HCT116 (cell line): Measurements from ENCODE around the gene PDE6A. TPM values are rescaled to one million over a fixed set of nuclear protein-coding genes. Genes with fewer than 3 reads are reported as not detected.

ENCODE experiments used
- ATAC-seq: fragments of 200-7000 bp; cut with Tn5 transposase; 2 replicates; pipeline ENCODE4 v1.9.1; 2020; ENCODE audit warnings: mild to moderate bottlenecking, moderate library complexity
- BruUV-seq: library from RNA; stranded (reverse); fragments of 400-500 nt; replicated peaks from 2 replicates; lab custom pipeline; 2021; lab: Mats Ljungman, UMichigan
- CTCF ChIA-PET: fragments of 300-600 bp; sonication (Branson Sonifier 250); formaldehyde crosslinking; loops from one replicate; lab custom pipeline; 2021; ENCODE audit warnings: antibody characterized with exemption; lab: Charles Lee
- POLR2A ChIA-PET: fragments of 300-600, 350-600 bp; sonication (Branson Sonifier 250); formaldehyde crosslinking; loops from one replicate; lab custom pipeline; 2021; ENCODE audit warnings: antibody characterized with exemption; lab: Charles Lee
- RAD21 ChIA-PET, 2 experiments: fragments of 300-600 bp; sonication (Branson Sonifier 250); formaldehyde crosslinking; loops; one replicate each; lab custom pipeline; 2023; ENCODE audit warnings: low total read pairs in 2 of 2; ENCODE audit not compliant: uncharacterized antibody in 2 of 2, unreplicated experiment in 2 of 2, low non-redundant PET in 1 of 2; lab: Charles Lee
- DNase-seq: peaks from one replicate; pipeline ENCODE4 v3.0.0-alpha.2; 2010; ENCODE audit warnings: low read depth, low spot score
- H2AFZ ChIP-seq: fragments of 200-600 bp; shearing (Covaris generic), sonication (generic); 2 replicates; pipeline ENCODE4 v1.6.1; 2017; ENCODE audit warnings: low read depth, mixed run types, mixed read lengths, antibody characterized with exemption, low read length; ENCODE audit not compliant: poor library complexity, severe bottlenecking
- H3K27ac ChIP-seq: 2 replicates; pipeline ENCODE4 v1.5.1; 2012; ENCODE audit warnings: low read depth, low read length
- H3K27me3 ChIP-seq: fragments of 200-600 bp; sonication (generic); 2 replicates; pipeline ENCODE4 v1.6.1; 2016; ENCODE audit warnings: mixed run types, low read length, mixed read lengths; ENCODE audit not compliant: insufficient read depth
- H3K36me3 ChIP-seq, 2 experiments: fragments of 200-500 bp in 1 of 2; fragments of 200-600 bp in 1 of 2; sonication (Bioruptor generic) in 1 of 2; sonication (generic) in 1 of 2; 2 replicates each; pipeline versions ENCODE4 v1.5.1 to v1.6.1; 2014 to 2016; ENCODE audit warnings: low read length in 2 of 2, inconsistent platforms in 1 of 2, mixed read lengths in 1 of 2, mixed run types in 1 of 2; ENCODE audit not compliant: insufficient read depth in 2 of 2, control insufficient read depth in 1 of 2
- H3K4me1 ChIP-seq, 2 experiments: fragments of 200-600 bp in 1 of 2; sonication (generic) in 1 of 2; 2 replicates each; pipeline versions ENCODE4 v1.5.1 to v1.6.1; 2012 to 2017; ENCODE audit warnings: low read length in 2 of 2, inconsistent platforms in 1 of 2, mild to moderate bottlenecking in 1 of 2, mixed read lengths in 1 of 2, mixed run types in 1 of 2, moderate library complexity in 1 of 2; ENCODE audit not compliant: insufficient read depth in 2 of 2, control insufficient read depth in 1 of 2
- H3K4me2 ChIP-seq: fragments of 200-600 bp; sonication (generic); 2 replicates; pipeline ENCODE4 v1.6.1; 2017; ENCODE audit warnings: mixed run types, low read length, mixed read lengths
- H3K4me3 ChIP-seq, 2 experiments: fragments of 200-600 bp in 1 of 2; sonication (generic) in 1 of 2; replicated peaks in 1 of 2; 2 replicates each; pipeline ENCODE4 v1.5.1; 2011 to 2016; ENCODE audit warnings: low read length in 2 of 2, control low read depth in 1 of 2, low read depth in 1 of 2, mild to moderate bottlenecking in 1 of 2, mixed read lengths in 1 of 2, mixed run types in 1 of 2
- H3K79me2 ChIP-seq: fragments of 200-600 bp; sonication (generic); 2 replicates; pipeline ENCODE4 v1.6.1; 2017; ENCODE audit warnings: mild to moderate bottlenecking, mixed run types, low read length, moderate library complexity, mixed read lengths; ENCODE audit not compliant: insufficient read depth
- H3K9ac ChIP-seq: fragments of 200-600 bp; sonication (generic); 2 replicates; pipeline ENCODE4 v1.6.1; 2016; ENCODE audit warnings: low read length, mixed read lengths
- H3K9me2 ChIP-seq: fragments of 200-600 bp; sonication (generic), shearing (Covaris generic); 2 replicates; pipeline ENCODE4 v1.6.1; 2017; ENCODE audit warnings: mixed run types, mild to moderate bottlenecking, moderate library complexity; ENCODE audit not compliant: insufficient read depth
- H3K9me3 ChIP-seq, 2 experiments: fragments of 200-500 bp in 1 of 2; fragments of 200-600 bp in 1 of 2; sonication (Bioruptor generic) in 1 of 2; sonication (generic) in 1 of 2; 2 replicates each; pipeline ENCODE4 v1.6.1; 2014 to 2017; ENCODE audit warnings: low read length in 2 of 2, mixed read lengths in 2 of 2, inconsistent platforms in 1 of 2, low read depth in 1 of 2, mild to moderate bottlenecking in 1 of 2, mixed run types in 1 of 2, moderate library complexity in 1 of 2; ENCODE audit not compliant: control insufficient read depth in 1 of 2, insufficient read depth in 1 of 2
- H4K20me1 ChIP-seq: fragments of 200-600 bp; sonication (generic), shearing (Covaris generic); 2 replicates; pipeline ENCODE4 v1.6.1; 2017; ENCODE audit warnings: mixed run types, mild to moderate bottlenecking, moderate library complexity; ENCODE audit not compliant: insufficient read depth
- CEBPB ChIP-seq: IDR thresholded peaks from 2 replicates; pipeline ENCODE4 v1.6.1; 2012; ENCODE audit warnings: low read depth
- EGR1 ChIP-seq: IDR thresholded peaks from 2 replicates; pipeline ENCODE4 v1.6.1; 2012; ENCODE audit warnings: low read depth
- EZH2phosphoT487 ChIP-seq: fragments of 200-600 bp; IDR thresholded peaks from 2 replicates; pipeline ENCODE4 v1.6.1; 2018; ENCODE audit warnings: antibody characterized with exemption, borderline replicate concordance
- FOSL1 ChIP-seq: IDR thresholded peaks from 2 replicates; pipeline ENCODE4 v1.6.1; 2012; ENCODE audit warnings: low read depth
- MAX ChIP-seq: IDR thresholded peaks from 2 replicates; pipeline ENCODE4 v1.6.1; 2012
- POLR2A ChIP-seq: IDR thresholded peaks from 2 replicates; pipeline ENCODE4 v1.7.0; 2011; ENCODE audit warnings: borderline replicate concordance; ENCODE audit not compliant: insufficient read depth, insufficient read length; ENCODE audit errors: extremely low read depth
- POLR2AphosphoS5 ChIP-seq: IDR thresholded peaks from 2 replicates; pipeline ENCODE4 v1.6.1; 2011; ENCODE audit warnings: mild to moderate bottlenecking, low read depth, low read length, moderate library complexity
- REST ChIP-seq: IDR thresholded peaks from 2 replicates; pipeline ENCODE4 v1.6.1; 2012; ENCODE audit warnings: low read depth
- SP1 ChIP-seq: IDR thresholded peaks from 2 replicates; pipeline ENCODE4 v1.6.1; 2012; ENCODE audit warnings: low read depth
- TCF7L2 ChIP-seq: IDR thresholded peaks from 2 replicates; pipeline ENCODE4 v1.7.0; 2011; ENCODE audit warnings: borderline replicate concordance, inconsistent platforms; ENCODE audit not compliant: insufficient read depth, insufficient read length; ENCODE audit errors: extremely low read depth
- YY1 ChIP-seq: IDR thresholded peaks from 2 replicates; pipeline ENCODE4 v1.6.1; 2011; ENCODE audit warnings: low read length, low read depth, moderate library complexity, mild to moderate bottlenecking; ENCODE audit not compliant: insufficient replicate concordance; ENCODE audit errors: extremely low read depth
- ZBTB33 ChIP-seq: IDR thresholded peaks from 2 replicates; pipeline ENCODE4 v1.6.1; 2011; ENCODE audit warnings: mild to moderate bottlenecking, low read length, moderate library complexity; ENCODE audit not compliant: insufficient replicate concordance; ENCODE audit errors: extremely low read depth
- ZFX ChIP-seq: fragments of 450-650 bp; IDR thresholded peaks from 2 replicates; pipeline ENCODE4 v1.6.1; 2017
- intact Hi-C: fragments of 100-400 bp; cut with micrococcal nuclease; formaldehyde crosslinking; loops from 2 replicates; pipeline ENCODE4 v1.10.0; 2022
- total RNA-seq: library from RNA; stranded (reverse); gene quantifications from one replicate; pipeline ENCODE4 v1.2.1, GENCODE V29; 2021; ENCODE audit not compliant: unreplicated experiment

Gene PDE6A
- total RNA-seq, 1 experiment from 2014 or later: not detected

GRCh38 chr5:149930749-149931574 is 13.6 kb downstream of the PDE6A start:
- intact Hi-C loops: no loop called here
- ChIA-PET RAD21 (no interaction called here), POLR2A (interaction anchor here (0.9 kb wide), 1 partner anchor 20 kb away, joined by 3 read pairs; no protein-coding TSS in a partner anchor), CTCF (interaction anchor here (1.0 kb wide), 1 partner anchor 9 kb away, joined by 3 read pairs; no protein-coding TSS in a partner anchor)
- no peaks in the 10 kb centered on the region for H3K27me3 ChIP-seq
- no peaks in the 10 kb centered on the region for H3K36me3 ChIP-seq
- no peak overlapping the region for H3K27ac ChIP-seq
- no peak for DNase-seq
- no peaks in the 10 kb centered on the region for H3K4me1 ChIP-seq
- H3K9me2 ChIP-seq: no peaks in the 10 kb centered on the region
- H3K4me2 ChIP-seq: no peak overlapping the region
- no peak for TF ChIP-seq POLR2A
- TF ChIP-seq POLR2AphosphoS5: no peak
- no peak for TF ChIP-seq ZFX
- TF ChIP-seq ZBTB33: no peak
- no peak for TF ChIP-seq FOSL1
- TF ChIP-seq YY1: no peak
- TF ChIP-seq REST: no peak
- no peak for TF ChIP-seq EGR1
- no peak for TF ChIP-seq CEBPB
- TF ChIP-seq MAX: no peak
- no peak for TF ChIP-seq SP1
- no peak for TF ChIP-seq EZH2phosphoT487
- TF ChIP-seq TCF7L2: no peak
- no peak overlapping the region for H3K4me3 ChIP-seq
- no peak overlapping the region for H3K9ac ChIP-seq
- no TSS peak for BruUV-seq
- no peaks in the 10 kb centered on the region for H4K20me1 ChIP-seq
- no peak for ATAC-seq
- H3K9me3 ChIP-seq: no peaks in the 10 kb centered on the region
- H3K79me2 ChIP-seq: no peaks in the 10 kb centered on the region
- H2AFZ ChIP-seq: no peak overlapping the region
